ENCODE measurements around the gene C5. TPM values are rescaled to one million over a fixed set of nuclear protein-coding genes. Genes with fewer than 3 reads are reported as not detected.

Gene C5
- total and polyA plus RNA-seq, 9 of the 15 experiments (the other 6 are each of a cell fraction or from before 2014, with no cell fraction given) = 0.08 to 0.91 (median 0.42) TPM

DNA sequence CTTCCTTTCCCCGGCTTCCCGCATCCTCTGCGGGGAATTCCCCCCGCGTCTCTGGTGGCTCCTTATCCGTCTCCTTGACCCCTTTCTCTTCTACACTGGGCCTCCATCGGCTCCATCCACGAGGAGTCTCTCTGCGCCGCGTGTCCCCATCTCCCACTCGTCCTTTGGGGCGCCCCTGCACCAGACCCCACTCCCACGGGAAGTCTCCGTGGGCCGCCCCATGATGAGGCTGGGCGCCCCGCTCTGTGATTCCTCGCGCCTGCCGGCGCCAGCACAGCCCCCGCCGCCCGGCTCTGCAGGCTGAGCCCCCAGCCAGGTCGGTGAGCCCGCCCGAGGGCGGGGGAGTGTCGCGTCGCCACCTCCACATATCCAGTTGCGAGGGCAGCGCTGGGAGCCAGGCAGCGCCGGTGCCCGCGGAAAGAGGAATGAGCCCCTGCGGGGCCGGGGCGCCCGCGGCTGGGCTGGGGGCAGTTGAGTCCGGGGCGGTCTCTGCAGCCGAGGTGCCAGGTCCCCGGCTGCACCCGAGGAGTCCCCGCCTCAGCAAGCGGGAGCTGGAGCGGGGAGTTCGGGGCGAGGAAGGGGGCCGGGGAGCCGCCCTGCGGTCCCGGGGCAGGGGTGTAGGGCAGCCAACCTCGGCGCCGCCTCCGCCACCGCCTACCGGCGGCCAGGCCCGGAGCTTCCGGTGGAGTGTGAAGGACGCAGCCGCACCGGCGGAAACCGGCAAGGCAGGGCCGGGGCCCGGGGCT lies 121.4 kb downstream of the C5 start:
- TF ChIP-seq, protein P1, sequence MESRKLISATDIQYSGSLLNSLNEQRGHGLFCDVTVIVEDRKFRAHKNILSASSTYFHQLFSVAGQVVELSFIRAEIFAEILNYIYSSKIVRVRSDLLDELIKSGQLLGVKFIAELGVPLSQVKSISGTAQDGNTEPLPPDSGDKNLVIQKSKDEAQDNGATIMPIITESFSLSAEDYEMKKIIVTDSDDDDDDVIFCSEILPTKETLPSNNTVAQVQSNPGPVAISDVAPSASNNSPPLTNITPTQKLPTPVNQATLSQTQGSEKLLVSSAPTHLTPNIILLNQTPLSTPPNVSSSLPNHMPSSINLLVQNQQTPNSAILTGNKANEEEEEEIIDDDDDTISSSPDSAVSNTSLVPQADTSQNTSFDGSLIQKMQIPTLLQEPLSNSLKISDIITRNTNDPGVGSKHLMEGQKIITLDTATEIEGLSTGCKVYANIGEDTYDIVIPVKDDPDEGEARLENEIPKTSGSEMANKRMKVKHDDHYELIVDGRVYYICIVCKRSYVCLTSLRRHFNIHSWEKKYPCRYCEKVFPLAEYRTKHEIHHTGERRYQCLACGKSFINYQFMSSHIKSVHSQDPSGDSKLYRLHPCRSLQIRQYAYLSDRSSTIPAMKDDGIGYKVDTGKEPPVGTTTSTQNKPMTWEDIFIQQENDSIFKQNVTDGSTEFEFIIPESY (CRISPR knock-in tag; IDR thresholded peaks at IDR 0.05) = peak; percentile 39; the same call in 1 of the 2 replicates
- TF ChIP-seq, protein P2, sequence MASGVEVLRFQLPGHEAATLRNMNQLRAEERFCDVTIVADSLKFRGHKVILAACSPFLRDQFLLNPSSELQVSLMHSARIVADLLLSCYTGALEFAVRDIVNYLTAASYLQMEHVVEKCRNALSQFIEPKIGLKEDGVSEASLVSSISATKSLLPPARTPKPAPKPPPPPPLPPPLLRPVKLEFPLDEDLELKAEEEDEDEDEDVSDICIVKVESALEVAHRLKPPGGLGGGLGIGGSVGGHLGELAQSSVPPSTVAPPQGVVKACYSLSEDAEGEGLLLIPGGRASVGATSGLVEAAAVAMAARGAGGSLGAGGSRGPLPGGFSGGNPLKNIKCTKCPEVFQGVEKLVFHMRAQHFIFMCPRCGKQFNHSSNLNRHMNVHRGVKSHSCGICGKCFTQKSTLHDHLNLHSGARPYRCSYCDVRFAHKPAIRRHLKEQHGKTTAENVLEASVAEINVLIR (CRISPR knock-in tag; IDR thresholded peaks at IDR 0.05) = no peak
- no peak for TF ChIP-seq KDM2B (CRISPR knock-in tag; IDR thresholded peaks at IDR 0.05)
- TF ChIP-seq, protein P3, sequence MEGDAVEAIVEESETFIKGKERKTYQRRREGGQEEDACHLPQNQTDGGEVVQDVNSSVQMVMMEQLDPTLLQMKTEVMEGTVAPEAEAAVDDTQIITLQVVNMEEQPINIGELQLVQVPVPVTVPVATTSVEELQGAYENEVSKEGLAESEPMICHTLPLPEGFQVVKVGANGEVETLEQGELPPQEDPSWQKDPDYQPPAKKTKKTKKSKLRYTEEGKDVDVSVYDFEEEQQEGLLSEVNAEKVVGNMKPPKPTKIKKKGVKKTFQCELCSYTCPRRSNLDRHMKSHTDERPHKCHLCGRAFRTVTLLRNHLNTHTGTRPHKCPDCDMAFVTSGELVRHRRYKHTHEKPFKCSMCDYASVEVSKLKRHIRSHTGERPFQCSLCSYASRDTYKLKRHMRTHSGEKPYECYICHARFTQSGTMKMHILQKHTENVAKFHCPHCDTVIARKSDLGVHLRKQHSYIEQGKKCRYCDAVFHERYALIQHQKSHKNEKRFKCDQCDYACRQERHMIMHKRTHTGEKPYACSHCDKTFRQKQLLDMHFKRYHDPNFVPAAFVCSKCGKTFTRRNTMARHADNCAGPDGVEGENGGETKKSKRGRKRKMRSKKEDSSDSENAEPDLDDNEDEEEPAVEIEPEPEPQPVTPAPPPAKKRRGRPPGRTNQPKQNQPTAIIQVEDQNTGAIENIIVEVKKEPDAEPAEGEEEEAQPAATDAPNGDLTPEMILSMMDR (IDR thresholded peaks at IDR 0.05 in 2 of 3, conservative IDR thresholded peaks at IDR 0.05 in 1 of 3; ENCODE audit: insufficient read depth in 2 of 3, low read depth in 1 of 3, low read length in 3 of 3) = no peak
- ATAC-seq (no peak), DNase-seq (ENCODE audit: extremely low read depth in 1 of 4, low spot score in 3 of 4) (no peak), FAIRE-seq (no peak)
- CTCF ChIA-PET (ENCODE audit: low intra/inter-chr PET ratio) = no interaction called here
- POLR2A ChIA-PET = interaction anchor here (1.2 kb wide), 1 partner anchor 9 kb away, joined by 5 read pairs; no protein-coding TSS in a partner anchor
- Histone ChIP-seq H3K9ac (ENCODE audit: insufficient read depth in 1 of 2, low read depth in 2 of 2, low read length in 2 of 2) (no peak overlapping the region), H3K9me3 (replicated peaks; ENCODE audit: control insufficient read depth, insufficient read depth, low read depth, low read length) (no peaks in the 10 kb centered on the region), H2AFZ (ENCODE audit: low read depth, low read length) (no peak overlapping the region), H4K20me1 (replicated peaks; ENCODE audit: control insufficient read depth, insufficient read depth, low read length) (no peaks in the 10 kb centered on the region), H3K27ac (ENCODE audit: extremely low read depth, low read depth, low read length) (no peak overlapping the region), H3K27me3 (ENCODE audit: control insufficient read depth in 2 of 2, insufficient read depth in 2 of 2, low read length in 2 of 2) (no peaks in the 10 kb centered on the region), H3K4me2 (ENCODE audit: insufficient read depth, low read length) (no peak overlapping the region), H3K4me1 (replicated peaks in 1 of 2; ENCODE audit: control insufficient read depth in 2 of 2, insufficient read depth in 2 of 2, low read length in 2 of 2) (peaks cover 9 to 20% of the 10 kb centered on the region in 2 experiments), H3K9me1 (ENCODE audit: control insufficient read depth, insufficient read depth, low read length) (no peaks in the 10 kb centered on the region), H3K36me3 (ENCODE audit: control insufficient read depth, insufficient read depth, low read length) (no peaks in the 10 kb centered on the region), H3K79me2 (ENCODE audit: control insufficient read depth, insufficient read depth, low read length) (no peaks in the 10 kb centered on the region), H3K4me3 (no peak overlapping the region)
- 74% methylated on average over 27 of the region's 73 CpGs for WGBS (ENCODE audit: insufficient coverage, low coverage, missing lambda C conversion rate)
- in situ Hi-C loops (cut with MboI) (loop anchor here (25.0 kb wide), 1 partner anchor 316 kb away; no protein-coding TSS in a partner anchor), intact Hi-C loops (cut with micrococcal nuclease) (no loop called here)
- BruUV-seq (replicated peaks) = no TSS peak
